Measurements from ENCODE around the gene BMP7. TPM values are rescaled to one million over a fixed set of nuclear protein-coding genes. Genes with fewer than 3 reads are reported as not detected.

The BMP7 gene
- total and polyA plus RNA-seq, 2 of the 13 experiments (the other 11 are each of a cell fraction or from before 2014, with no cell fraction given): not detected

DNA sequence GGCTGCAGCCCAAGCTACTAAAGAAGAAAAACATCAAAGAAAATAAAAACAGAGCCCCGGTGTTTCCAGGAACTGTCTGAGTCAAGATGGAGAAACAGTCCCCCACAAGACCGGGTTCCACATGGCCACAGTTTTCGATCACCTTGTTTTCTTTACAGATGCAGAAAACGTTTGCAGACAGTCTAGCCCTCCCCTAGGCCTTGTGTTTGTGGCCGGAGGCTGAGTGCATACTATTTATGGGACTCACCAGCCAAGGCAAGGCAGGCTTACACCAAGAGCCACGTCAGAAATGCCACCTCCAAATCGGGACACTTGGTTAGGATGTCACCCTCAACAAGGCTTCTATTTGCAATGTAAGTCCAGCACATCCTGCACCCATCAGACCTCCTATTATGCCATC, 97.3 kb downstream of the BMP7 start (continued):
- TF ChIP-seq PTBP1 (IDR thresholded peaks at IDR 0.05; ENCODE audit: low read depth, low read length, poor library complexity, severe bottlenecking) (no peak), THAP8 (CRISPR knock-in tag; IDR thresholded peaks at IDR 0.05; ENCODE audit: borderline replicate concordance) (no peak), ONECUT2 (CRISPR knock-in tag; IDR thresholded peaks at IDR 0.05) (no peak), ZNF766 (CRISPR knock-in tag; IDR thresholded peaks at IDR 0.05; ENCODE audit: borderline replicate concordance) (no peak), ZNF460 (CRISPR knock-in tag; IDR thresholded peaks at IDR 0.05; ENCODE audit: borderline replicate concordance) (no peak), SNRNP70 (IDR thresholded peaks at IDR 0.05; ENCODE audit: low read depth, low read length) (no peak), ZSCAN30 (CRISPR knock-in tag; IDR thresholded peaks at IDR 0.05) (no peak)
- TF ChIP-seq, protein P1, sequence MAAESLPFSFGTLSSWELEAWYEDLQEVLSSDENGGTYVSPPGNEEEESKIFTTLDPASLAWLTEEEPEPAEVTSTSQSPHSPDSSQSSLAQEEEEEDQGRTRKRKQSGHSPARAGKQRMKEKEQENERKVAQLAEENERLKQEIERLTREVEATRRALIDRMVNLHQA (CRISPR knock-in tag; IDR thresholded peaks at IDR 0.05): no peak

DNA sequence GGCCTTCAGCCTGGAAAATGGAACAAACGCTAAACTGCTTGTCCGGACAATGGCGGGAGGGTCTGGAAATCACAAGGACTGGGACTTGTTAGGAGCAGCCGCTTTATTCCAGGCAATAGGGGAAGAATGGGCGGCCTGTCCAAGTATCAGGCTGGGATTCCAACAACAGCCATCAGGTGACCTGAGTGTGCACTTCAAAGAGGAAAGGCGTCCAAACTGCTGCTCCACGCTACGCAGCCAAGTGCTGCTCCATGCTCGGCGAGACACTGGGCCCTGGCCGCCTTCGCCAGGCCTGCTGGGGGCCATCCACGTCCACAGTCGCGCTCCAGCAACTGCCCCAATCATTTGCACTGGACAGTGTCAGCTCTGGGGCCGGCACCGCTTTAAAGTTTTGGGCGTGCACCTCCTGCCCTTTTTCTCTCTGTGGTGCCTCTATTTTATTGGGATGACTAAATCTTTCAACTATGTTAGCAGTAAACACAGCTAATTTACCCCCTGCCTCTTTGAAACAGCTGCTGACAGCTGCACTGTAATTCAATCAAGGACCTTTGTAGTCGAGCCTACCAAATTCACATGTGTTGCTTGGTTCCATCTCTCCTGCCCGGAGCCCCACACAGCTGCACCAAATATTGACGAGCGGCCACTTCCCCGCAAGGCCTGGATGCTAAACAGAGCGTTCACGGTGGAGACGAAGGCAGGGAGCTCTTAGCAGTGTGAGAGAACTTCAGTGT, 98.3 kb downstream of the BMP7 start:
- no peak overlapping the region for H3K4me2 ChIP-seq (ENCODE audit: low read depth, low read length)
- intact Hi-C loops (cut with micrococcal nuclease; ENCODE audit: unreplicated experiment): no loop called here
- peaks cover 2 to 14% of the 10 kb centered on the region in 2 experiments; a peak in 2 of 5 replicates for H3K27me3 ChIP-seq (ENCODE audit: control insufficient read depth in 1 of 2, insufficient read depth in 2 of 2, low read length in 2 of 2)
- in situ Hi-C loops (cut with HindIII; ENCODE audit: extremely low pct_ligation_motif_present, low pct_unique_long_range_greater_than_20kb): no loop called here
- H3K79me2 ChIP-seq (ENCODE audit: insufficient read depth, low read length): no peaks in the 10 kb centered on the region
- no peak overlapping the region for H3K9ac ChIP-seq (ENCODE audit: insufficient read depth, low read depth, low read length)
- ATAC-seq (no peak), FAIRE-seq (no peak), DNase-seq (ENCODE audit: low spot score) (no peak)
- no TSS peak for BruUV-seq (replicated peaks)
- H3K9me3 ChIP-seq (ENCODE audit: low read length): no peaks in the 10 kb centered on the region
- WGBS (ENCODE audit: low lambda C conversion rate): 49% methylated on average over 25 of the region's 26 CpGs
- H2AFZ ChIP-seq (ENCODE audit: low read length): no peak overlapping the region
- no peaks in the 10 kb centered on the region for H4K20me1 ChIP-seq (ENCODE audit: insufficient read depth, low read length)
- ChIA-PET CTCF (ENCODE audit: low intra/inter-chr PET ratio, low total read pairs) (no interaction called here), POLR2A (no interaction called here)
- no peak overlapping the region for H3K27ac ChIP-seq (ENCODE audit: extremely low read length, insufficient read depth, low read length)
- H3K4me1 ChIP-seq (ENCODE audit: insufficient read depth, low read length): no peaks in the 10 kb centered on the region
- no peaks in the 10 kb centered on the region for H3K36me3 ChIP-seq (replicated peaks in 1 of 2; ENCODE audit: control insufficient read depth in 1 of 2, insufficient read depth in 2 of 2, low read length in 2 of 2)
- no peak overlapping the region for H3K4me3 ChIP-seq (replicated peaks in 1 of 3; ENCODE audit: insufficient read depth in 1 of 3, low read depth in 2 of 3, low read length in 3 of 3)
- no peak for TF ChIP-seq CREB1 (IDR thresholded peaks at IDR 0.05)
- no peak for TF ChIP-seq CREB1 (CRISPR knock-in tag; IDR thresholded peaks at IDR 0.05)
- no peak for TF ChIP-seq ZNF292 (CRISPR knock-in tag; IDR thresholded peaks at IDR 0.05; ENCODE audit: borderline replicate concordance, low read depth)
- no peak for TF ChIP-seq ZNF552 (CRISPR knock-in tag; IDR thresholded peaks at IDR 0.05; ENCODE audit: borderline replicate concordance)
- TF ChIP-seq, protein P2, sequence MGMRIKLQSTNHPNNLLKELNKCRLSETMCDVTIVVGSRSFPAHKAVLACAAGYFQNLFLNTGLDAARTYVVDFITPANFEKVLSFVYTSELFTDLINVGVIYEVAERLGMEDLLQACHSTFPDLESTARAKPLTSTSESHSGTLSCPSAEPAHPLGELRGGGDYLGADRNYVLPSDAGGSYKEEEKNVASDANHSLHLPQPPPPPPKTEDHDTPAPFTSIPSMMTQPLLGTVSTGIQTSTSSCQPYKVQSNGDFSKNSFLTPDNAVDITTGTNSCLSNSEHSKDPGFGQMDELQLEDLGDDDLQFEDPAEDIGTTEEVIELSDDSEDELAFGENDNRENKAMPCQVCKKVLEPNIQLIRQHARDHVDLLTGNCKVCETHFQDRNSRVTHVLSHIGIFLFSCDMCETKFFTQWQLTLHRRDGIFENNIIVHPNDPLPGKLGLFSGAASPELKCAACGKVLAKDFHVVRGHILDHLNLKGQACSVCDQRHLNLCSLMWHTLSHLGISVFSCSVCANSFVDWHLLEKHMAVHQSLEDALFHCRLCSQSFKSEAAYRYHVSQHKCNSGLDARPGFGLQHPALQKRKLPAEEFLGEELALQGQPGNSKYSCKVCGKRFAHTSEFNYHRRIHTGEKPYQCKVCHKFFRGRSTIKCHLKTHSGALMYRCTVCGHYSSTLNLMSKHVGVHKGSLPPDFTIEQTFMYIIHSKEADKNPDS (CRISPR knock-in tag; IDR thresholded peaks at IDR 0.05): no peak
- no peak for TF ChIP-seq ZNF546 (CRISPR knock-in tag; conservative IDR thresholded peaks at IDR 0.05)
- TF ChIP-seq ZNF878 (CRISPR knock-in tag; IDR thresholded peaks at IDR 0.05): no peak
- TF ChIP-seq UBTF (CRISPR knock-in tag; IDR thresholded peaks at IDR 0.05): no peak
- no peak for TF ChIP-seq NR2F2 (IDR thresholded peaks at IDR 0.05; ENCODE audit: borderline replicate concordance, low read depth)
- TF ChIP-seq U2AF2 (IDR thresholded peaks at IDR 0.05; ENCODE audit: low read depth, low read length): no peak
- no peak for TF ChIP-seq ZBTB7A (CRISPR knock-in tag; IDR thresholded peaks at IDR 0.05)
